WTC11 (cell line): ENCODE measurements around the gene MIGA1. TPM values are rescaled to one million over a fixed set of nuclear protein-coding genes. Genes with fewer than 3 reads are reported as not detected.

Source experiments
- ATAC-seq: fragments of 200-7000 bp; cut with Tn5 transposase; 2 replicates; pipeline ENCODE4 v1.10.0; 2021; ENCODE audit warnings: mild to moderate bottlenecking, moderate library complexity
- CTCF ChIA-PET: fragments of 300-600 bp; sonication (Branson Sonifier 250); formaldehyde crosslinking; loops from one replicate; lab custom pipeline; 2021; ENCODE audit warnings: antibody characterized with exemption; lab: Charles Lee
- POLR2A ChIA-PET: fragments of 350-600 bp; sonication (Branson Sonifier 250); formaldehyde crosslinking; loops from one replicate; lab custom pipeline; 2021; ENCODE audit warnings: antibody characterized with exemption; lab: Charles Lee
- DNase-seq: peaks from one replicate; pipeline ENCODE4 v3.0.0; 2021; ENCODE audit warnings: low spot score
- H3K27ac Mint-ChIP-seq: 2 replicates; pipeline ENCODE4 v1.8.0; 2021; ENCODE audit warnings: mixed read lengths
- H3K27me3 Mint-ChIP-seq: 2 replicates; pipeline ENCODE4 v1.8.0; 2021; ENCODE audit warnings: low read depth, mild to moderate bottlenecking, moderate library complexity, mixed read lengths
- H3K36me3 Mint-ChIP-seq: 2 replicates; pipeline ENCODE4 v1.8.0; 2021; ENCODE audit warnings: mixed read lengths
- H3K4me1 Mint-ChIP-seq: 2 replicates; pipeline ENCODE4 v1.8.0; 2022; ENCODE audit warnings: mixed read lengths
- H3K4me3 Mint-ChIP-seq: 2 replicates; pipeline ENCODE4 v1.8.0; 2021; ENCODE audit warnings: mild to moderate bottlenecking, moderate library complexity, mixed read lengths
- H3K9me3 Mint-ChIP-seq: 2 replicates; pipeline ENCODE4 v1.8.0; 2021; ENCODE audit warnings: mixed read lengths
- AFF4 ChIP-seq: sonication (generic); formaldehyde crosslinking; IDR thresholded peaks from 2 replicates; pipeline ENCODE4 v1.8.1; 2023; ENCODE audit warnings: mild to moderate bottlenecking, missing genetic modification reagents, borderline replicate concordance
- ATF2 ChIP-seq: sonication (generic); formaldehyde crosslinking; IDR thresholded peaks from 2 replicates; pipeline ENCODE4 v1.8.1; 2022; ENCODE audit warnings: low read depth, missing genetic modification reagents, borderline replicate concordance
- CBFB ChIP-seq: sonication (generic); formaldehyde crosslinking; IDR thresholded peaks from 2 replicates; pipeline ENCODE4 v1.8.1; 2022; ENCODE audit warnings: mild to moderate bottlenecking, low read depth, missing genetic modification reagents
- E2F1 ChIP-seq: sonication (generic); formaldehyde crosslinking; IDR thresholded peaks from 2 replicates; pipeline ENCODE4 v1.8.0; 2022; ENCODE audit warnings: mild to moderate bottlenecking, missing genetic modification reagents
- ERG ChIP-seq: fragments of 250-450 bp; sonication (Bioruptor Pico); IDR thresholded peaks from 2 replicates; pipeline ENCODE4 v1.8.0; 2021; ENCODE audit warnings: mild to moderate bottlenecking
- FOXJ3 ChIP-seq: sonication (generic); formaldehyde crosslinking; IDR thresholded peaks from 2 replicates; pipeline ENCODE4 v1.9.0; 2021; ENCODE audit warnings: missing genetic modification reagents, mild to moderate bottlenecking, borderline replicate concordance
- FOXK1 ChIP-seq: sonication (generic); formaldehyde crosslinking; IDR thresholded peaks from 2 replicates; pipeline ENCODE4 v1.8.0; 2022; ENCODE audit warnings: mild to moderate bottlenecking, moderate library complexity, missing genetic modification reagents
- GTF2I ChIP-seq: fragments of 250-450 bp; sonication (Bioruptor Pico); conservative IDR thresholded peaks from 2 replicates; pipeline ENCODE4 v1.4.0; 2021; ENCODE audit warnings: mild to moderate bottlenecking
- JAZF1 ChIP-seq: fragments of 250-450 bp; sonication (Bioruptor Pico); IDR thresholded peaks from 2 replicates; pipeline ENCODE4 v1.9.0; 2021; ENCODE audit warnings: moderate library complexity, mild to moderate bottlenecking, inconsistent platforms
- MYBL2 ChIP-seq: sonication (generic); formaldehyde crosslinking; IDR thresholded peaks from 2 replicates; pipeline ENCODE4 v1.8.1; 2023; ENCODE audit warnings: mild to moderate bottlenecking, moderate library complexity, missing genetic modification reagents
- NFATC4 ChIP-seq: fragments of 250-450 bp; sonication (Bioruptor Pico); IDR thresholded peaks from 2 replicates; pipeline ENCODE4 v1.9.0; 2021; ENCODE audit warnings: mild to moderate bottlenecking
- NFE2L1 ChIP-seq: sonication (generic); formaldehyde crosslinking; IDR thresholded peaks from 2 replicates; pipeline ENCODE4 v1.8.1; 2023; ENCODE audit warnings: missing genetic modification reagents
- NR1H2 ChIP-seq: sonication (generic); formaldehyde crosslinking; IDR thresholded peaks from 2 replicates; pipeline ENCODE4 v1.9.0; 2021; ENCODE audit warnings: mild to moderate bottlenecking, moderate library complexity, missing genetic modification reagents
- OVOL2 ChIP-seq: fragments of 250-450 bp; sonication (Bioruptor Pico); IDR thresholded peaks from 2 replicates; pipeline ENCODE4 v1.9.0; 2021; ENCODE audit warnings: mild to moderate bottlenecking, borderline replicate concordance
- RORB ChIP-seq: fragments of 250-450 bp; sonication (Bioruptor Pico); IDR thresholded peaks from 2 replicates; pipeline ENCODE4 v1.9.0; 2021; ENCODE audit warnings: mild to moderate bottlenecking
- SOX15 ChIP-seq: fragments of 250-450 bp; sonication (Bioruptor Pico); IDR thresholded peaks from 2 replicates; pipeline ENCODE4 v1.9.0; 2021; ENCODE audit warnings: mild to moderate bottlenecking
- TCF7 ChIP-seq: sonication (generic); formaldehyde crosslinking; IDR thresholded peaks from 2 replicates; pipeline ENCODE4 v1.8.0; 2022; ENCODE audit warnings: mild to moderate bottlenecking, low read depth, missing genetic modification reagents, moderate library complexity
- ZBTB21 ChIP-seq: sonication (generic); formaldehyde crosslinking; IDR thresholded peaks from 2 replicates; pipeline ENCODE4 v1.8.1; 2023; ENCODE audit warnings: mild to moderate bottlenecking, missing genetic modification reagents, borderline replicate concordance
- ZBTB43 ChIP-seq: sonication (generic); formaldehyde crosslinking; IDR thresholded peaks from 2 replicates; pipeline ENCODE4 v1.8.1; 2023; ENCODE audit warnings: mild to moderate bottlenecking, missing genetic modification reagents
- ZMAT4 ChIP-seq: fragments of 250-450 bp; sonication (Bioruptor Pico); IDR thresholded peaks from 2 replicates; pipeline ENCODE4 v1.9.0; 2021; ENCODE audit warnings: mild to moderate bottlenecking
- ZNF219 ChIP-seq: sonication (generic); formaldehyde crosslinking; IDR thresholded peaks from 2 replicates; pipeline ENCODE4 v1.8.0; 2023; ENCODE audit warnings: missing genetic modification reagents, mild to moderate bottlenecking, borderline replicate concordance
- ZNF232 ChIP-seq: sonication (generic); formaldehyde crosslinking; IDR thresholded peaks from 2 replicates; pipeline ENCODE4 v1.8.0; 2022; ENCODE audit warnings: mild to moderate bottlenecking, missing genetic modification reagents
- ZNF396 ChIP-seq: fragments of 250-450 bp; sonication (Bioruptor Pico); IDR thresholded peaks from 2 replicates; pipeline ENCODE4 v1.8.0; 2021; ENCODE audit warnings: mild to moderate bottlenecking, moderate library complexity, borderline replicate concordance
- ZNF416 ChIP-seq: fragments of 250-450 bp; sonication (Bioruptor Pico); IDR thresholded peaks from 2 replicates; pipeline ENCODE4 v1.9.0; 2021; ENCODE audit warnings: mild to moderate bottlenecking, inconsistent platforms
- ZNF425 ChIP-seq: fragments of 250-450 bp; sonication (Bioruptor Pico); conservative IDR thresholded peaks from 2 replicates; pipeline ENCODE4 v1.9.0; 2021; ENCODE audit warnings: mild to moderate bottlenecking
- total RNA-seq: library from RNA; stranded (reverse); gene quantifications from 3 replicates; pipeline ENCODE4 v1.2.3, GENCODE V29; 2021

The MIGA1 gene
- total RNA-seq, 1 experiment from 2014 or later = 6.2 TPM

- Mint-ChIP-seq H3K9me3 (no peaks in the 10 kb centered on the region), H3K27ac (no peak overlapping the region), H3K36me3 (no peaks in the 10 kb centered on the region), H3K4me3 (no peak overlapping the region), H3K4me1 (no peaks in the 10 kb centered on the region), H3K27me3 (no peaks in the 10 kb centered on the region)
- TF ChIP-seq ZNF219 (CRISPR knock-in tag) = no peak
- no peak for TF ChIP-seq FOXK1 (CRISPR knock-in tag)
- TF ChIP-seq ZNF396 = no peak
- no peak for TF ChIP-seq ERG (CRISPR knock-in tag)
- no peak for TF ChIP-seq TCF7 (CRISPR knock-in tag)
- no peak for TF ChIP-seq CBFB (CRISPR knock-in tag)
- CTCF ChIA-PET = no interaction called here
- POLR2A ChIA-PET = no interaction called here
- ATAC-seq (no peak), DNase-seq (no peak)
These were observed 68.2 kb downstream of the MIGA1 start for GRCh38 chr1:77847621-77848080.

GRCh38 chr1:77850082-77850481 is 70.6 kb downstream of the MIGA1 start:
- DNase-seq (no peak), ATAC-seq (no peak)
- no peaks in the 10 kb centered on the region for H3K27me3 Mint-ChIP-seq
- POLR2A ChIA-PET = no interaction called here
- peaks cover 11% of the 10 kb centered on the region for H3K36me3 Mint-ChIP-seq
- CTCF ChIA-PET = no interaction called here
- H3K4me1 Mint-ChIP-seq = no peaks in the 10 kb centered on the region
- H3K9me3 Mint-ChIP-seq = peaks cover 13% of the 10 kb centered on the region
- no peak overlapping the region for H3K4me3 Mint-ChIP-seq
- no peak overlapping the region for H3K27ac Mint-ChIP-seq
- TF ChIP-seq NR1H2 (no peak), FOXJ3 (CRISPR knock-in tag) (no peak), ZBTB21 (no peak), GTF2I (CRISPR knock-in tag) (no peak), MYBL2 (CRISPR knock-in tag) (no peak), ZNF416 (CRISPR knock-in tag) (no peak), RORB (CRISPR knock-in tag) (no peak), AFF4 (CRISPR knock-in tag) (no peak), ZBTB43 (CRISPR knock-in tag) (no peak), SOX15 (CRISPR knock-in tag) (no peak), ZMAT4 (no peak), ZNF425 (CRISPR knock-in tag) (no peak), JAZF1 (CRISPR knock-in tag) (no peak), E2F1 (CRISPR knock-in tag) (no peak), NFATC4 (CRISPR knock-in tag) (no peak), ATF2 (CRISPR knock-in tag) (no peak), ZNF232 (CRISPR knock-in tag) (no peak), OVOL2 (CRISPR knock-in tag) (no peak), NFE2L1 (no peak)
